AG10803 (cell line): ENCODE measurements around the gene RAMP1.

Experiments
- DNase-seq: peaks from one replicate; pipeline ENCODE4 v3.0.0; 2010; ENCODE audit warnings: low read depth
- H3K4me3 ChIP-seq: 2 replicates; pipeline ENCODE4 v1.5.1; 2011; ENCODE audit warnings: mild to moderate bottlenecking, low read length, control low read depth
- CTCF ChIP-seq: conservative IDR thresholded peaks from 2 replicates; pipeline ENCODE4 v1.5.1; 2011; ENCODE audit warnings: mild to moderate bottlenecking, low read length, control low read depth, inconsistent platforms

RAMP1 gene

GRCh38 chr2:237955640-237956401 is 96.4 kb downstream of the RAMP1 start:
- no peak for DNase-seq
- H3K4me3 ChIP-seq = no peak overlapping the region
- TF ChIP-seq CTCF = no peak

- no peak for TF ChIP-seq CTCF
- no peak overlapping the region for H3K4me3 ChIP-seq
- no peak for DNase-seq
These were observed 96.9 kb downstream of the RAMP1 start for GRCh38 chr2:237956402-237956736.

- TF ChIP-seq CTCF = no peak
- no peak for DNase-seq
- H3K4me3 ChIP-seq = no peak overlapping the region
These were observed 102.2 kb downstream of the RAMP1 start for GRCh38 chr2:237961637-237962036.
